Activated B cell treated with CpG ODN at 0.5 μM for 24 hours (primary cell): ENCODE data around the gene CCNF. TPM values are rescaled to one million over a fixed set of nuclear protein-coding genes. Genes with fewer than 3 reads are reported as not detected.

Experiments used
- ATAC-seq: fragments of 200-7000 bp; cut with Tn5 transposase; one replicate; pipeline ENCODE4 v1.10.0; 2021; ENCODE audit warnings: low read depth, mild to moderate bottlenecking, moderate library complexity
- CTCF ChIA-PET: fragments of 350-600 bp; sonication (Branson Sonifier 250); formaldehyde crosslinking; loops from one replicate; lab custom pipeline; 2021; ENCODE audit warnings: antibody characterized with exemption; lab: Charles Lee
- POLR2A ChIA-PET: fragments of 350-600 bp; sonication (Branson Sonifier 250); formaldehyde crosslinking; loops from one replicate; lab custom pipeline; 2021; ENCODE audit warnings: antibody characterized with exemption; lab: Charles Lee
- DNase-seq: peaks from one replicate; pipeline ENCODE4 v3.0.0; 2022
- H3K27ac Mint-ChIP-seq: one replicate; pipeline ENCODE4 v1.8.0; 2020; ENCODE audit warnings: mixed read lengths
- H3K27me3 Mint-ChIP-seq: one replicate; pipeline ENCODE4 v1.8.0; 2021; ENCODE audit warnings: mixed read lengths
- H3K36me3 Mint-ChIP-seq: one replicate; pipeline ENCODE4 v1.8.0; 2021; ENCODE audit warnings: low read depth, mixed read lengths
- H3K4me1 Mint-ChIP-seq: one replicate; pipeline ENCODE4 v1.8.0; 2021; ENCODE audit warnings: mixed read lengths
- H3K4me3 Mint-ChIP-seq: one replicate; pipeline ENCODE4 v1.8.0; 2020; ENCODE audit warnings: mild to moderate bottlenecking, mixed read lengths
- H3K9me3 Mint-ChIP-seq: one replicate; pipeline ENCODE4 v1.8.0; 2020; ENCODE audit warnings: mixed read lengths
- CTCF ChIP-seq: fragments of 200-600 bp; IDR thresholded peaks from one replicate; pipeline ENCODE4 v1.8.0; 2022; ENCODE audit warnings: antibody characterized with exemption, mild to moderate bottlenecking
- intact Hi-C: fragments of 100-400 bp; cut with micrococcal nuclease; formaldehyde crosslinking; loops from one replicate; pipeline ENCODE4 v1.15.1; 2024
- total RNA-seq: library from RNA; stranded (reverse); gene quantifications from 2 replicates; pipeline ENCODE4 v1.2.3, GENCODE V29; 2022

Gene CCNF
- total RNA-seq, 1 donor from 2014 or later: 5.5 TPM

DNA sequence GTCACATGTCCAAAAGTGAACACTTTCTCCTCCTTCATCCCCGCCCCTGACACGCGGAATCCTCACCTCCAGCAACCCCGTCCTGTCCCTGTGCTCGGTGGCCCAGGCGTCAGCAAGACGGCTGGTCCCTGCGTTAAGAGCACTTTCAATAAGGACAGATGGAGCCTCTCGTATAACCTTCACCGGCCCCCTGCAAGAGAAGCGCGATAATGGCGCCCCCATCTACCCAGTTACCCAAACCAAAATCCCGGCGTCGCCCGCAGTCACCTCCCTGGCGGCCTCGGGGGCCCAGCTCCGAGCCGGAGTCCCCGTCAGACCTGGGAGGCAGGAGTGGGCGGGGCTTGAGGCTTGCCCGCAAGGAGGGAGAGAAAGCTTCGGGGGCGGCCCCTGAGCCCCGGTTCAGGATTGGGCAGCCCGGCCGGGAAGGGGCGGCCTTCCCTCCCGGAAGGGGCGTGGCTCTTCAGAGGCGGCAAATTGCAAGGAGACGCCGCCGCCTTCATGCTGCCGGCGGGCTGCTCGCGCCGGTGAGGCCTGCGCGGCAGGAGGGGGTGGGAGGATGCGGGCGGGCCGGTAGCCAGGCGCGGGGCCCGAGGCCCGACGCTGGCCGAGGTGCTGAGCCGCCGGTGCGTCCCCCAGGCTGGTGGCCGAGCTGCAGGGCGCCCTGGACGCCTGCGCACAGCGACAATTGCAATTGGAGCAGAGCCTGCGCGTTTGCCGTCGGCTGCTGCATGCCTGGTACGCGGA, 30.6 kb downstream of the CCNF start, which contains the start of gene TEDC2:
Gene TEDC2 (plus strand): TSS at position 463 of the 744 bp plus-strand sequence. CDS start 36 bp downstream, at position 499.
- H3K9me3 Mint-ChIP-seq: no peaks in the 10 kb centered on the region
- intact Hi-C loops: loop anchor here (1.0 to 2.0 kb wide), 4 partner anchors 14 to 237 kb away; partner anchors contain the start of genes CCNF and E4F1
- peak within 1 kb of the TSS; percentile 73 for H3K27ac Mint-ChIP-seq
- peak; percentile 91 for DNase-seq
- POLR2A ChIA-PET: interaction anchor here (0.5 to 1.5 kb wide), 13 partner anchors 9 to 319 kb away, joined by 3 to 9 read pairs (median 5); partner anchors contain the start of genes ATP6V0C, RNPS1, TBC1D24 and TRAF7
- CTCF ChIA-PET: interaction anchor here (1.1 kb wide), 1 partner anchor 41 kb away, joined by 5 read pairs; no protein-coding TSS in a partner anchor
- H3K4me3 Mint-ChIP-seq: peak within 1 kb of the TSS; percentile 86
- peaks cover 9% of the 10 kb centered on the region for H3K4me1 Mint-ChIP-seq
- H3K36me3 Mint-ChIP-seq: peaks cover 4% of the 10 kb centered on the region
- no peaks in the 10 kb centered on the region for H3K27me3 Mint-ChIP-seq
- no peak for TF ChIP-seq CTCF
- peak; percentile 100 for ATAC-seq

GRCh38 chr16:2460391-2460713, 31.1 kb downstream of the CCNF start:
- Mint-ChIP-seq H3K4me3 (no peak overlapping the region), H3K27ac (no peak overlapping the region), H3K9me3 (no peaks in the 10 kb centered on the region), H3K4me1 (peaks cover 9% of the 10 kb centered on the region), H3K36me3 (peaks cover 4% of the 10 kb centered on the region), H3K27me3 (no peaks in the 10 kb centered on the region)
- DNase-seq: no peak
- ChIA-PET CTCF (interaction anchor here (1.1 kb wide), 1 partner anchor 41 kb away, joined by 5 read pairs; no protein-coding TSS in a partner anchor), POLR2A (interaction anchor here (1.0 to 1.5 kb wide), 6 partner anchors 8 to 305 kb away, joined by 6 to 9 read pairs (median 8); partner anchors contain the start of genes ATP6V0C, TBC1D24 and TRAF7)
- TF ChIP-seq CTCF: no peak
- intact Hi-C loops: loop anchor here (1.0 to 2.0 kb wide), 3 partner anchors 14 to 237 kb away; partner anchors contain the start of genes CCNF and E4F1
- ATAC-seq: no peak

- ATAC-seq (no peak), DNase-seq (no peak)
- ChIA-PET CTCF (no interaction called here), POLR2A (interaction anchor here (1.5 kb wide), 1 partner anchor 21 kb away, joined by 9 read pairs; no protein-coding TSS in a partner anchor)
- Mint-ChIP-seq H3K27ac (no peak overlapping the region), H3K27me3 (no peaks in the 10 kb centered on the region), H3K4me1 (peaks cover 9% of the 10 kb centered on the region), H3K36me3 (peaks cover 4% of the 10 kb centered on the region), H3K9me3 (no peaks in the 10 kb centered on the region), H3K4me3 (no peak overlapping the region)
- intact Hi-C loops: loop anchor here (1.0 to 2.0 kb wide), 3 partner anchors 13 to 238 kb away; partner anchors contain the start of genes CCNF and E4F1
- TF ChIP-seq CTCF: no peak
Measured at GRCh38 chr16:2460916-2461315, 31.7 kb downstream of the CCNF start.

- intact Hi-C loops: no loop called here
- no peak for TF ChIP-seq CTCF
- Mint-ChIP-seq H3K36me3 (no peaks in the 10 kb centered on the region), H3K4me3 (no peak overlapping the region), H3K9me3 (no peaks in the 10 kb centered on the region), H3K27me3 (no peaks in the 10 kb centered on the region), H3K4me1 (peaks cover 16% of the 10 kb centered on the region), H3K27ac (no peak overlapping the region)
- ATAC-seq (no peak), DNase-seq (no peak)
- POLR2A ChIA-PET: no interaction called here
- CTCF ChIA-PET: no interaction called here
Measured at GRCh38 chr16:2462031-2462866, 33.0 kb downstream of the CCNF start.
